Keratinocyte (primary cell): ENCODE measurements around the gene MGAT5B. TPM values are rescaled to one million over a fixed set of nuclear protein-coding genes. Genes with fewer than 3 reads are reported as not detected.

Experiments used
- DNase-seq: peaks from one replicate; pipeline ENCODE4 v3.0.0-alpha.2; 2011; ENCODE audit warnings: low read depth, missing footprints, low spot score
- FAIRE-seq: peaks from 2 replicates; lab custom pipeline; 2011; peaks lifted over from hg19 to GRCh38; lab: Jason Lieb, UNC
- H2AFZ ChIP-seq: 2 replicates; pipeline ENCODE4 v1.6.0; 2012; ENCODE audit warnings: low read length, control low read depth, inconsistent platforms; ENCODE audit not compliant: control insufficient read depth
- H3K27ac ChIP-seq: 2 replicates; pipeline ENCODE4 v1.5.1; 2011; ENCODE audit warnings: low read length; ENCODE audit not compliant: control insufficient read depth, insufficient read depth
- H3K27me3 ChIP-seq: 3 replicates; pipeline ENCODE4 v1.6.0; 2011; ENCODE audit warnings: low read length; ENCODE audit not compliant: control insufficient read depth, insufficient read depth; ENCODE audit errors: extremely low read depth
- H3K36me3 ChIP-seq, 2 experiments: 2 replicates in 1 of 2; 3 replicates in 1 of 2; pipeline ENCODE4 v1.5.1; 2011; ENCODE audit warnings: low read length in 2 of 2, mild to moderate bottlenecking in 1 of 2; ENCODE audit not compliant: control insufficient read depth in 2 of 2, insufficient read depth in 2 of 2; ENCODE audit errors: extremely low read depth in 1 of 2
- H3K4me1 ChIP-seq: 3 replicates; pipeline ENCODE4 v1.5.1; 2011; ENCODE audit warnings: low read length; ENCODE audit not compliant: control insufficient read depth, insufficient read depth; ENCODE audit errors: extremely low read depth
- H3K4me2 ChIP-seq: 3 replicates; pipeline ENCODE4 v1.6.0; 2011; ENCODE audit warnings: low read depth, low read length; ENCODE audit not compliant: control insufficient read depth, insufficient read depth; ENCODE audit errors: extremely low read depth
- H3K4me3 ChIP-seq, 3 experiments: fragments of 200-600 bp in 1 of 3; sonication (generic) in 1 of 3; 2 replicates in 2 of 3; 3 replicates in 1 of 3; pipeline ENCODE4 v1.5.1; 2011 to 2016; ENCODE audit warnings: low read length in 3 of 3, mild to moderate bottlenecking in 3 of 3, control low read depth in 2 of 3, inconsistent platforms in 1 of 3, low read depth in 1 of 3, mixed read lengths in 1 of 3, mixed run types in 1 of 3, moderate library complexity in 1 of 3; ENCODE audit not compliant: control insufficient read depth in 2 of 3, insufficient read depth in 2 of 3; ENCODE audit errors: extremely low read depth in 1 of 3
- H3K79me2 ChIP-seq: 2 replicates; pipeline ENCODE4 v1.6.0; 2012; ENCODE audit warnings: low read length; ENCODE audit not compliant: control insufficient read depth, insufficient read depth
- H3K9ac ChIP-seq: 3 replicates; pipeline ENCODE4 v1.6.0; 2011; ENCODE audit warnings: low read length; ENCODE audit not compliant: control insufficient read depth, insufficient read depth; ENCODE audit errors: extremely low read depth
- H3K9me1 ChIP-seq: 3 replicates; pipeline ENCODE4 v1.6.0; 2011; ENCODE audit warnings: low read length; ENCODE audit not compliant: control insufficient read depth, insufficient read depth; ENCODE audit errors: extremely low read depth
- H3K9me3 ChIP-seq: 2 replicates; pipeline ENCODE4 v1.5.1; 2012; ENCODE audit warnings: low read depth, low read length; ENCODE audit not compliant: control insufficient read depth
- H4K20me1 ChIP-seq: 3 replicates; pipeline ENCODE4 v1.6.0; 2011; ENCODE audit warnings: low read length; ENCODE audit not compliant: control insufficient read depth, insufficient read depth; ENCODE audit errors: extremely low read depth
- EZH2 ChIP-seq: IDR thresholded peaks from one replicate; pipeline ENCODE4 v1.6.1; 2012; ENCODE audit warnings: inconsistent platforms, mild to moderate bottlenecking, low read length, moderate library complexity
- dilution Hi-C: fragments of 300-500 bp; cut with MboI; formaldehyde crosslinking; loops from one replicate; pipeline ENCODE4 v1.7.0; 2020; ENCODE audit warnings: low sequenced_read_pairs; ENCODE audit not compliant: extremely low pct_ligation_motif_present
- polyA plus RNA-seq, 5 experiments: library from polyadenylated mRNA; depleted of rRNA in 3 of 5; stranded (reverse) in 3 of 5; stranded (forward) in 1 of 5; unstranded in 1 of 5; fragments of >200 nt; gene quantifications; 1 replicate in 1 of 5; 2 replicates in 3 of 5; 3 replicates in 1 of 5; pipeline versions ENCODE4 v1.2.1 to v1.2.3, GENCODE V29; 2011 to 2012; ENCODE audit warnings: missing spikeins in 2 of 5, low read depth in 1 of 5, low replicate concordance in 1 of 5
- TF ChIP-seq, protein P1 (sequence below), 3 experiments: IDR thresholded peaks in 1 of 3; conservative IDR thresholded peaks in 1 of 3; optimal IDR thresholded peaks in 1 of 3; 2 replicates in 2 of 3; 3 replicates in 1 of 3; pipeline versions ENCODE3 to v1.5.1; 2011; ENCODE audit warnings: low read length in 3 of 3, mild to moderate bottlenecking in 3 of 3, moderate library complexity in 2 of 3, control low read depth in 1 of 3, inconsistent platforms in 1 of 3; ENCODE audit not compliant: insufficient read depth in 2 of 3; ENCODE audit errors: extremely low read depth in 1 of 3

MGAT5B gene
- polyA plus RNA-seq, 1 donor (not counting 4 experiments of a cell fraction or from before 2014, with no cell fraction given): 0.29 TPM

DNA sequence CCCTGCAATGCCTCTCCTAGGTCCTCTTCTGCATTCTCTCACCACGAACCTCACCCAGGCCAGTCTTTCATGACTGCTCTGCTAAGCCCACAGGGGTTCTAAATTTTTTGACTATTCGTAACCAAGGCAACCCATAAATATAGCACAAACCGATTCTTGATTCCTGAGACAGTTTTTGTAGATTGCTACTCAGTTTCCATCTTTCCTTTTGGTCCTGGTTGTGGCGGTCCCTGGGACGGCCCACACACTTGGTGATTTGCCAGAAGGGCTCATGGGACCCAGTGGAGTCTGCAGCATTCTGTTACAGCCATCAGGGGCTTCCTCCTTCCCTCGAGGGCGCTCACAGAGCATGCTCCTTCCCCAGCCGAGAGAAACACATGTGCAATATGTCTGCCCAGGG, 23.4 kb upstream of the MGAT5B start:
- TF ChIP-seq, protein P1, sequence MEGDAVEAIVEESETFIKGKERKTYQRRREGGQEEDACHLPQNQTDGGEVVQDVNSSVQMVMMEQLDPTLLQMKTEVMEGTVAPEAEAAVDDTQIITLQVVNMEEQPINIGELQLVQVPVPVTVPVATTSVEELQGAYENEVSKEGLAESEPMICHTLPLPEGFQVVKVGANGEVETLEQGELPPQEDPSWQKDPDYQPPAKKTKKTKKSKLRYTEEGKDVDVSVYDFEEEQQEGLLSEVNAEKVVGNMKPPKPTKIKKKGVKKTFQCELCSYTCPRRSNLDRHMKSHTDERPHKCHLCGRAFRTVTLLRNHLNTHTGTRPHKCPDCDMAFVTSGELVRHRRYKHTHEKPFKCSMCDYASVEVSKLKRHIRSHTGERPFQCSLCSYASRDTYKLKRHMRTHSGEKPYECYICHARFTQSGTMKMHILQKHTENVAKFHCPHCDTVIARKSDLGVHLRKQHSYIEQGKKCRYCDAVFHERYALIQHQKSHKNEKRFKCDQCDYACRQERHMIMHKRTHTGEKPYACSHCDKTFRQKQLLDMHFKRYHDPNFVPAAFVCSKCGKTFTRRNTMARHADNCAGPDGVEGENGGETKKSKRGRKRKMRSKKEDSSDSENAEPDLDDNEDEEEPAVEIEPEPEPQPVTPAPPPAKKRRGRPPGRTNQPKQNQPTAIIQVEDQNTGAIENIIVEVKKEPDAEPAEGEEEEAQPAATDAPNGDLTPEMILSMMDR (optimal IDR thresholded peaks at IDR 0.05 in 1 of 3, IDR thresholded peaks at IDR 0.05 in 1 of 3, conservative IDR thresholded peaks at IDR 0.05 in 1 of 3; ENCODE audit: extremely low read depth in 1 of 3, insufficient read depth in 2 of 3, low read length in 3 of 3): no peak
- TF ChIP-seq EZH2: no peak
- Histone ChIP-seq H3K79me2 (no peaks in the 10 kb centered on the region), H4K20me1 (no peaks in the 10 kb centered on the region), H2AFZ (no peak overlapping the region), H3K9ac (no peak overlapping the region), H3K4me1 (no peaks in the 10 kb centered on the region), H3K4me2 (no peak overlapping the region), H3K9me1 (no peaks in the 10 kb centered on the region), H3K27me3 (peaks cover 44% of the 10 kb centered on the region), H3K9me3 (no peaks in the 10 kb centered on the region), H3K27ac (no peak overlapping the region), H3K4me3 (no peak overlapping the region), H3K36me3 (no peaks in the 10 kb centered on the region)
- FAIRE-seq (no peak), DNase-seq (no peak)
- dilution Hi-C loops: no loop called here

DNA sequence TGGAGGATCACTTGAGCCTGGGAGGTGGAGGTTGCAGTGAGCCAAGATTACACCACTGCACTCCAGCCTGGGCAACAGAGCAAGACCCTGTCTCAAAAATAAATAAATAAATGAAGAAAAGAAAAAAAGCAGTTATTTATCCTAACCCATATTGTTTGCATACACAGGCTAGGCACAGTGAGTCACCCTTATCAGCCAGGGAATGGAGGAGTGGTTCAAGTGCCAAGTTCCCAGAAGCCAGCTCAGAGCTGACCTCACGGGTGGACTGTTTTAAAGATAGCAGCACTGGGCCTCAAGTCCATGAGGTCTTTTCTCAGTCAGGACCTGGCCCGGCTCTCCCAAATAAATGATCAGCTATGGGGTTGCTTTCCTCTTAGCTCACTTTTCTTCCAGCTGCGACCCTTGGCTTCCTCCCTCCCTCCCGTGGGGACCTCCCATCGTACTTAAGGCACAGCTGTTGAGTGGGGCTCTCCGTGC, 22.6 kb upstream of the MGAT5B start:
- no peak overlapping the region for H3K9ac ChIP-seq
- no peak overlapping the region for H3K4me2 ChIP-seq
- H3K9me3 ChIP-seq: no peaks in the 10 kb centered on the region
- FAIRE-seq (no peak), DNase-seq (no peak)
- no peaks in the 10 kb centered on the region for H3K36me3 ChIP-seq
- no peak overlapping the region for H3K4me3 ChIP-seq
- no peak overlapping the region for H2AFZ ChIP-seq
- H3K79me2 ChIP-seq: no peaks in the 10 kb centered on the region
- H3K9me1 ChIP-seq: no peaks in the 10 kb centered on the region
- H3K27ac ChIP-seq: no peak overlapping the region
- dilution Hi-C loops: no loop called here
- peaks cover 37% of the 10 kb centered on the region for H3K27me3 ChIP-seq
- no peak for TF ChIP-seq EZH2
- TF ChIP-seq, protein P1 (optimal IDR thresholded peaks at IDR 0.05 in 1 of 3, IDR thresholded peaks at IDR 0.05 in 1 of 3, conservative IDR thresholded peaks at IDR 0.05 in 1 of 3; ENCODE audit: extremely low read depth in 1 of 3, insufficient read depth in 2 of 3, low read length in 3 of 3): no peak
- H3K4me1 ChIP-seq: no peaks in the 10 kb centered on the region
- no peaks in the 10 kb centered on the region for H4K20me1 ChIP-seq
